A673 (cell line): Measurements from ENCODE around the gene SMU1.

Source experiments
- EZH2 ChIP-seq: fragments of 200-600 bp; sonication (generic); IDR thresholded peaks from 2 replicates; pipeline ENCODE4 v1.6.1; 2017; ENCODE audit warnings: borderline replicate concordance, low read depth, mild to moderate bottlenecking, mixed read lengths, antibody characterized with exemption, low read length; ENCODE audit not compliant: poor library complexity, severe bottlenecking
- TF ChIP-seq, protein P1 (sequence below): fragments of 300-800, 200-600 bp; sonication (generic); conservative IDR thresholded peaks from 2 replicates; pipeline ENCODE4 v1.5.1; 2017; ENCODE audit warnings: low read depth, mild to moderate bottlenecking, antibody characterized with exemption, low read length, moderate library complexity, mixed read lengths

GRCh38 chr9:33030285-33030684, 46.2 kb downstream of the SMU1 start:
- TF ChIP-seq EZH2, result no peak
- TF ChIP-seq, protein P1, sequence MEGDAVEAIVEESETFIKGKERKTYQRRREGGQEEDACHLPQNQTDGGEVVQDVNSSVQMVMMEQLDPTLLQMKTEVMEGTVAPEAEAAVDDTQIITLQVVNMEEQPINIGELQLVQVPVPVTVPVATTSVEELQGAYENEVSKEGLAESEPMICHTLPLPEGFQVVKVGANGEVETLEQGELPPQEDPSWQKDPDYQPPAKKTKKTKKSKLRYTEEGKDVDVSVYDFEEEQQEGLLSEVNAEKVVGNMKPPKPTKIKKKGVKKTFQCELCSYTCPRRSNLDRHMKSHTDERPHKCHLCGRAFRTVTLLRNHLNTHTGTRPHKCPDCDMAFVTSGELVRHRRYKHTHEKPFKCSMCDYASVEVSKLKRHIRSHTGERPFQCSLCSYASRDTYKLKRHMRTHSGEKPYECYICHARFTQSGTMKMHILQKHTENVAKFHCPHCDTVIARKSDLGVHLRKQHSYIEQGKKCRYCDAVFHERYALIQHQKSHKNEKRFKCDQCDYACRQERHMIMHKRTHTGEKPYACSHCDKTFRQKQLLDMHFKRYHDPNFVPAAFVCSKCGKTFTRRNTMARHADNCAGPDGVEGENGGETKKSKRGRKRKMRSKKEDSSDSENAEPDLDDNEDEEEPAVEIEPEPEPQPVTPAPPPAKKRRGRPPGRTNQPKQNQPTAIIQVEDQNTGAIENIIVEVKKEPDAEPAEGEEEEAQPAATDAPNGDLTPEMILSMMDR, result no peak
